ENCODE data around the gene PLPP1.

PLPP1 gene

DNA sequence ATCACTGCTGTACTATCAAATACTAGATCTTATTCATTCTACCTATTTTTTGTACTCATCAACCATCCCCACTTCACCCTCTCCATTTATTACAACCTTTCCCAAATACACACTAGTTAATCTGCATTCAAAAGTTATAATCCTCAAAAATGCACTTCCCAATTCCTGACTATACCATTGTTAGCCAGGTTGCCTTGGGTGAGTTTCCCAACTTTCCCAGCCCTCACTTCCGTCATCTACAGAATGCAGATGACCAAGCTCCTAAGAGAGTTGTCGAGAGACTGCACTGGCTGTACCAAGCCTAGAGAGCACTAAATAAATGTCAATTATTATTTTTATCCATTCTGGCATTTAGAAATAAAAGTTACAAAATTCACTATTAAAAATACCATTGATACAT is 11.5 kb downstream of the PLPP1 start:
- no peak overlapping the region for H3K4ac ChIP-seq (ENCODE audit: low read depth in 1 of 2, low read length in 2 of 2)
- H2BK15ac ChIP-seq (ENCODE audit: low read depth, poor library complexity, severe bottlenecking), result no peak overlapping the region
- H3K27me3 ChIP-seq (ENCODE audit: control insufficient read depth in 1 of 2, insufficient read depth in 1 of 2, low read length in 2 of 2), result no peaks in the 10 kb centered on the region
- H3K4me2 ChIP-seq (ENCODE audit: low read length, poor library complexity, severe bottlenecking), result no peak overlapping the region
- H3K23ac ChIP-seq (ENCODE audit: low read length in 2 of 2), result no peak overlapping the region
- H2BK5ac ChIP-seq (ENCODE audit: low read depth, low read length, poor library complexity, severe bottlenecking), result peak overlapping the region; percentile 19
- H2AK5ac ChIP-seq (ENCODE audit: low read length, severe bottlenecking), result no peak overlapping the region
- no peak overlapping the region for H4K8ac ChIP-seq (ENCODE audit: low read length)
- no peak overlapping the region for H2AFZ ChIP-seq (ENCODE audit: low read depth, low read length)
- H3K18ac ChIP-seq (ENCODE audit: low read depth in 1 of 2, low read length in 2 of 2), result no peak overlapping the region
- no peak overlapping the region for H3K9ac ChIP-seq (ENCODE audit: low read length)
- H3K36me3 ChIP-seq (ENCODE audit: control insufficient read depth in 1 of 2, insufficient read depth in 2 of 2, low read depth in 1 of 2, low read length in 2 of 2), result no peaks in the 10 kb centered on the region
- H2BK120ac ChIP-seq (ENCODE audit: low read depth, low read length), result no peak overlapping the region
- peaks cover 17% of the 10 kb centered on the region for H3K79me1 ChIP-seq (replicated peaks; ENCODE audit: low read length, poor library complexity, severe bottlenecking)
- peaks cover 1% of the 10 kb centered on the region for H3K4me1 ChIP-seq (ENCODE audit: control insufficient read depth, insufficient read depth, low read depth, low read length)
- no peak overlapping the region for H3K27ac ChIP-seq (ENCODE audit: low read length, poor library complexity, severe bottlenecking)
- WGBS, result 100% methylated on average over 1 of the region's 2 CpGs
- H3K9me3 ChIP-seq (ENCODE audit: control insufficient read depth, low read length), result no peaks in the 10 kb centered on the region
- no peak for DNase-seq
- H4K91ac ChIP-seq (ENCODE audit: low read length), result no peak overlapping the region
- no peak overlapping the region for H3K14ac ChIP-seq (ENCODE audit: low read length in 2 of 2)
- H3K4me3 ChIP-seq (ENCODE audit: insufficient read depth in 1 of 2, low read depth in 1 of 2, low read length in 2 of 2), result no peak overlapping the region
- no peak overlapping the region for H2BK12ac ChIP-seq (ENCODE audit: low read length in 2 of 2)

- Histone ChIP-seq H3K27me3 (ENCODE audit: control insufficient read depth in 1 of 2, insufficient read depth in 1 of 2, low read length in 2 of 2) (no peaks in the 10 kb centered on the region), H2BK5ac (ENCODE audit: low read depth, low read length, poor library complexity, severe bottlenecking) (no peak overlapping the region), H3K23ac (ENCODE audit: low read length in 2 of 2) (no peak overlapping the region), H3K79me1 (replicated peaks; ENCODE audit: low read length, poor library complexity, severe bottlenecking) (peaks cover 12% of the 10 kb centered on the region), H2BK15ac (ENCODE audit: low read depth, poor library complexity, severe bottlenecking) (no peak overlapping the region), H3K9me3 (ENCODE audit: control insufficient read depth, low read length) (no peaks in the 10 kb centered on the region), H3K4me1 (ENCODE audit: control insufficient read depth, insufficient read depth, low read depth, low read length) (peaks cover 3% of the 10 kb centered on the region), H3K4me3 (ENCODE audit: insufficient read depth in 1 of 2, low read depth in 1 of 2, low read length in 2 of 2) (no peak overlapping the region), H2AFZ (ENCODE audit: low read depth, low read length) (no peak overlapping the region), H3K9ac (ENCODE audit: low read length) (no peak overlapping the region), H4K91ac (ENCODE audit: low read length) (no peak overlapping the region), H2BK12ac (ENCODE audit: low read length in 2 of 2) (no peak overlapping the region), H2BK120ac (ENCODE audit: low read depth, low read length) (no peak overlapping the region), H3K4ac (ENCODE audit: low read depth in 1 of 2, low read length in 2 of 2) (no peak overlapping the region), H3K14ac (ENCODE audit: low read length in 2 of 2) (no peak overlapping the region), H3K4me2 (ENCODE audit: low read length, poor library complexity, severe bottlenecking) (no peak overlapping the region), H2AK5ac (ENCODE audit: low read length, severe bottlenecking) (no peak overlapping the region), H3K18ac (ENCODE audit: low read depth in 1 of 2, low read length in 2 of 2) (no peak overlapping the region), H3K36me3 (ENCODE audit: control insufficient read depth in 1 of 2, insufficient read depth in 2 of 2, low read depth in 1 of 2, low read length in 2 of 2) (no peaks in the 10 kb centered on the region), H4K8ac (ENCODE audit: low read length) (no peak overlapping the region), H3K27ac (ENCODE audit: low read length, poor library complexity, severe bottlenecking) (no peak overlapping the region)
- whole genome bisulfite sequencing, result 86% methylated on average over 4 of the region's 5 CpGs
- DNase-seq, result no peak
Measured at GRCh38 chr5:55521881-55522280, 12.9 kb downstream of the PLPP1 start.

DNA sequence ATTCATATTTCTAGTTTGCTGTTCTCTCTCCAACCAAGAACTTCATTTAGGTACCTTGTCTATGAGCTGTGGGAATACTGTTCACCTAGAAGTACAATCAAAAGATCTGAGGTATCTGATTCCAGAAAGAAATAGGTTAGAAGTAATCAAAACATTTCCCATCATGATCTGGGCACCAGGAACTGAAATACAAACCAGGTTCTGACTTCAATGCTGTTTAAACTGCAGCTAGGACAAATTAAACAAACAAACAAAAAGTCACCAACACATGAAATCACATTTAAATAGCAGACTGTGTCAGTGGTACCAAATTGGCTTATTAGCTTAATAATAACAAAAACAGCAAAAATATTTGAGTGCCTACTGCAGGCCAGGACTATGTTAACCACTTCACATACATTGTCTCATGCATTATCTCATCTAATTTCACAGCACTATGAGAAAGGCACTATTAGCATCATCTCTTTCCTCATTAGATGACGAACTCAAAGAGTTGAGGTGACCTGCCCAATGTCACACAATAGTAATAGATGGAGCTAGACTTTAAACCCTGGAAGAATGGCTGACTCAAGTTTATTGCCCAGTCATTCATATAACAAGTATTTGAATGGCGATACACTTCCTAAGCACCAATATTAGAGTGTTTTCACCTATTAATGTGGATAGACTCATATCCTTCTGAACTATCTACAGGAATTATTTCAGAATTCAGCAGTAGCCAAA is 14.5 kb downstream of the PLPP1 start:
- Histone ChIP-seq H2BK15ac (ENCODE audit: low read depth, poor library complexity, severe bottlenecking) (no peak overlapping the region), H3K9ac (ENCODE audit: low read length) (no peak overlapping the region), H3K9me3 (ENCODE audit: control insufficient read depth, low read length) (no peaks in the 10 kb centered on the region), H3K4me1 (ENCODE audit: control insufficient read depth, insufficient read depth, low read depth, low read length) (peaks cover 3% of the 10 kb centered on the region), H2BK120ac (ENCODE audit: low read depth, low read length) (no peak overlapping the region), H3K79me1 (replicated peaks; ENCODE audit: low read length, poor library complexity, severe bottlenecking) (peaks cover 10% of the 10 kb centered on the region), H2BK5ac (ENCODE audit: low read depth, low read length, poor library complexity, severe bottlenecking) (no peak overlapping the region), H3K36me3 (ENCODE audit: control insufficient read depth in 1 of 2, insufficient read depth in 2 of 2, low read depth in 1 of 2, low read length in 2 of 2) (no peaks in the 10 kb centered on the region), H3K23ac (ENCODE audit: low read length in 2 of 2) (no peak overlapping the region), H2AFZ (ENCODE audit: low read depth, low read length) (no peak overlapping the region), H4K91ac (ENCODE audit: low read length) (no peak overlapping the region), H3K4ac (ENCODE audit: low read depth in 1 of 2, low read length in 2 of 2) (no peak overlapping the region), H3K27me3 (ENCODE audit: control insufficient read depth in 1 of 2, insufficient read depth in 1 of 2, low read length in 2 of 2) (no peaks in the 10 kb centered on the region), H3K14ac (ENCODE audit: low read length in 2 of 2) (no peak overlapping the region), H2AK5ac (ENCODE audit: low read length, severe bottlenecking) (no peak overlapping the region), H3K27ac (ENCODE audit: low read length, poor library complexity, severe bottlenecking) (no peak overlapping the region), H3K18ac (ENCODE audit: low read depth in 1 of 2, low read length in 2 of 2) (no peak overlapping the region), H3K4me2 (ENCODE audit: low read length, poor library complexity, severe bottlenecking) (no peak overlapping the region), H4K8ac (ENCODE audit: low read length) (no peak overlapping the region), H3K4me3 (ENCODE audit: insufficient read depth in 1 of 2, low read depth in 1 of 2, low read length in 2 of 2) (no peak overlapping the region), H2BK12ac (ENCODE audit: low read length in 2 of 2) (no peak overlapping the region)
- no peak for DNase-seq
- WGBS, result 87% methylated on average over 2 of the region's 2 CpGs

- peaks cover 13% of the 10 kb centered on the region for H3K79me1 ChIP-seq (replicated peaks; ENCODE audit: low read length, poor library complexity, severe bottlenecking)
- H3K4ac ChIP-seq (ENCODE audit: low read depth in 1 of 2, low read length in 2 of 2), result no peak overlapping the region
- peaks cover 3% of the 10 kb centered on the region for H3K4me1 ChIP-seq (ENCODE audit: control insufficient read depth, insufficient read depth, low read depth, low read length)
- no peaks in the 10 kb centered on the region for H3K9me3 ChIP-seq (ENCODE audit: control insufficient read depth, low read length)
- H3K27me3 ChIP-seq (ENCODE audit: control insufficient read depth in 1 of 2, insufficient read depth in 1 of 2, low read length in 2 of 2), result no peaks in the 10 kb centered on the region
- H3K36me3 ChIP-seq (ENCODE audit: control insufficient read depth in 1 of 2, insufficient read depth in 2 of 2, low read depth in 1 of 2, low read length in 2 of 2), result no peaks in the 10 kb centered on the region
- H3K23ac ChIP-seq (ENCODE audit: low read length in 2 of 2), result no peak overlapping the region
- no peak overlapping the region for H2BK12ac ChIP-seq (ENCODE audit: low read length in 2 of 2)
- no peak overlapping the region for H3K9ac ChIP-seq (ENCODE audit: low read length)
- H2AK5ac ChIP-seq (ENCODE audit: low read length, severe bottlenecking), result no peak overlapping the region
- no peak overlapping the region for H3K14ac ChIP-seq (ENCODE audit: low read length in 2 of 2)
- no peak overlapping the region for H2BK120ac ChIP-seq (ENCODE audit: low read depth, low read length)
- H2BK5ac ChIP-seq (ENCODE audit: low read depth, low read length, poor library complexity, severe bottlenecking), result no peak overlapping the region
- H4K8ac ChIP-seq (ENCODE audit: low read length), result no peak overlapping the region
- DNase-seq, result no peak
- no peak overlapping the region for H3K18ac ChIP-seq (ENCODE audit: low read depth in 1 of 2, low read length in 2 of 2)
- no peak overlapping the region for H3K4me2 ChIP-seq (ENCODE audit: low read length, poor library complexity, severe bottlenecking)
- no peak overlapping the region for H3K4me3 ChIP-seq (ENCODE audit: insufficient read depth in 1 of 2, low read depth in 1 of 2, low read length in 2 of 2)
- no peak overlapping the region for H4K91ac ChIP-seq (ENCODE audit: low read length)
- no peak overlapping the region for H2AFZ ChIP-seq (ENCODE audit: low read depth, low read length)
- H3K27ac ChIP-seq (ENCODE audit: low read length, poor library complexity, severe bottlenecking), result no peak overlapping the region
- no peak overlapping the region for H2BK15ac ChIP-seq (ENCODE audit: low read depth, poor library complexity, severe bottlenecking)
Measured at GRCh38 chr5:55518831-55519390, 15.9 kb downstream of the PLPP1 start.

All from mesenchymal stem cell (in vitro differentiated cells and primary cell).